ENCODE results near the gene CSRNP3.

Gene CSRNP3

GRCh38 chr2:165497659-165498317 is 28.3 kb downstream of the CSRNP3 start:
- TF ChIP-seq CTCF (IDR thresholded peaks at IDR 0.05; ENCODE audit: control extremely low read depth, extremely low read depth, low read depth, missing control alignments), result no peak
- POLR2A ChIA-PET, result no interaction called here
- CTCF ChIA-PET, result interaction anchor here (0.9 to 3.9 kb wide), 3 partner anchors 12 to 61 kb away, joined by 3 to 12 read pairs (median 4); no protein-coding TSS in a partner anchor
- no peak for DNase-seq (ENCODE audit: extremely low spot score)

- TF ChIP-seq CTCF (IDR thresholded peaks at IDR 0.05; ENCODE audit: control extremely low read depth, extremely low read depth, low read depth, missing control alignments), result no peak
- DNase-seq (ENCODE audit: extremely low spot score), result no peak
- ChIA-PET POLR2A (no interaction called here), CTCF (interaction anchor here (1.9 to 3.9 kb wide), 2 partner anchors 10 to 62 kb away, joined by 4 to 12 read pairs; no protein-coding TSS in a partner anchor)
Measured at GRCh38 chr2:165499131-165499530, 29.6 kb downstream of the CSRNP3 start.

GRCh38 chr2:165500001-165500400 is 30.5 kb downstream of the CSRNP3 start:
- TF ChIP-seq CTCF (IDR thresholded peaks at IDR 0.05; ENCODE audit: control extremely low read depth, extremely low read depth, low read depth, missing control alignments), result no peak
- CTCF ChIA-PET, result no interaction called here
- DNase-seq (ENCODE audit: extremely low spot score), result no peak
- POLR2A ChIA-PET, result no interaction called here

GRCh38 chr2:165500816-165501215 is 31.3 kb downstream of the CSRNP3 start:
- ChIA-PET POLR2A (no interaction called here), CTCF (interaction anchor here (0.7 kb wide), 1 partner anchor 98 kb away, joined by 3 read pairs; no protein-coding TSS in a partner anchor)
- no peak for DNase-seq (ENCODE audit: extremely low spot score)
- TF ChIP-seq CTCF (IDR thresholded peaks at IDR 0.05; ENCODE audit: control extremely low read depth, extremely low read depth, low read depth, missing control alignments), result no peak

- no peak for TF ChIP-seq CTCF (IDR thresholded peaks at IDR 0.05; ENCODE audit: control extremely low read depth, extremely low read depth, low read depth, missing control alignments)
- CTCF ChIA-PET, result no interaction called here
- POLR2A ChIA-PET, result no interaction called here
- DNase-seq (ENCODE audit: extremely low spot score), result no peak
Measured at GRCh38 chr2:165505514-165505913, 36.0 kb downstream of the CSRNP3 start.

GRCh38 chr2:165508927-165509326 is 39.4 kb downstream of the CSRNP3 start:
- CTCF ChIA-PET, result interaction anchor here (1.1 to 2.6 kb wide), 3 partner anchors 11 to 35 kb away, joined by 3 to 12 read pairs (median 4); no protein-coding TSS in a partner anchor
- TF ChIP-seq CTCF (IDR thresholded peaks at IDR 0.05; ENCODE audit: control extremely low read depth, extremely low read depth, low read depth, missing control alignments), result no peak
- POLR2A ChIA-PET, result no interaction called here
- no peak for DNase-seq (ENCODE audit: extremely low spot score)

All from GM10248 (cell line).